ENCODE measurements around the gene PCNT.
"Not testable (repeated sequence)": the region's sequence is repeated elsewhere in the genome, so short reads cannot be mapped to it uniquely, and the experiment has no call there.

PCNT gene

DNA sequence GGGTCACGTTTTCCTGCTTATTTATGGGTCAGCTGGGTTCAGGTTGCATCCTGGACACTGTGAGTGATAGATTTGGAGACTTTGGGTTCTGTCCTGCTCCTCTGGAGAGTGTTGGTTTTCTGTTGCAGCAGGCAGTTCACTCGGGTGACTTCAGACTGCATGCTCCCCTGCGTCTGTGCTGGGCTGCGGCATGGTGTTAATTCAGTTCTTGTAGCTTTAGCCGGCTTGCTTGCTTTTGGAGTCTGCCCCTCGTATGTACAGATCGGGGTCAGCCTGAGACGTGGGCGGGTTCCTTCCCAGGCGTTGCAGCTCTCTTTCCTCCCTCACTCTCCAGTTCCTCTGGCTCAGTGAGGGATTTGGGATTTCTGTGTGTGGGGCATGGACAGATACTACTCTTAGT, 38.0 kb downstream of the PCNT start:
- no peak for DNase-seq (ENCODE audit: low read depth)

DNA sequence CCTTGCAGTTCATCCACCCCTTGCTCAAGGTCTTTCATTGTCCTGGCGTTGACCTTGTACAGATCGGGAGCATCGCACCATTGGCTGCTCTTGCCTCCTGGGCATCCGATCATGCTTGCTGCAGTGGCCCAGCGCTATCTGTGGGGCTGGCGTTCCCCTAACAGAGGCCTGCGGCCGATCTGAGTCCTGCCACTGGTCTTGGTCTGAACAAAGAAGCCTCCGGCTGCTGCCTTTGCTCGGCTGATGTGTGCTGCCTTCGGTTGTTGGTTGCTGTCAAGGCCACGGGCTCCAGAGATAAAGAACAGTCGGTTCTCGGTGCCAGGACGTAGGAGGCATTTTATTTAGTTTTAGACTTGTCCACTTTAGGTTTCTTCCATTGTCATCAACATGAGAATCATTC, 39.0 kb downstream of the PCNT start:
- DNase-seq (ENCODE audit: low read depth) = no peak

DNA sequence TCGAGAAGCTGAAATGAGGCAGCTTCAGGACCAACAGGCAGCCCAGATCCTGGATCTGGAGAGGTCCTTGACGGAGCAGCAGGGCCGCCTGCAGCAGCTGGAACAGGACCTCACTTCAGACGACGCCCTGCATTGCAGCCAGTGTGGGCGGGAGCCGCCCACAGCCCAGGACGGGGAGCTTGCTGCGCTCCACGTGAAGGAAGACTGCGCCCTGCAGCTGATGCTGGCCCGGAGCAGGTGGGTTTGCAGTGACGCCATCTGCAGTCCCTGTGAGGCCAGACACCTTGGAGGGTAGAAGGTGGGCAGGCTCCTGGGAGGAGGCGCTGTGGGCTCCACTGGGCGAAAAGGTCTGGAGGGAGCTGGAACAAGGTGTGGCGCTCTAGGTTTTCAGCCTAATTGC, 39.7 kb downstream of the PCNT start:
- no peak for DNase-seq (ENCODE audit: low read depth)

DNA sequence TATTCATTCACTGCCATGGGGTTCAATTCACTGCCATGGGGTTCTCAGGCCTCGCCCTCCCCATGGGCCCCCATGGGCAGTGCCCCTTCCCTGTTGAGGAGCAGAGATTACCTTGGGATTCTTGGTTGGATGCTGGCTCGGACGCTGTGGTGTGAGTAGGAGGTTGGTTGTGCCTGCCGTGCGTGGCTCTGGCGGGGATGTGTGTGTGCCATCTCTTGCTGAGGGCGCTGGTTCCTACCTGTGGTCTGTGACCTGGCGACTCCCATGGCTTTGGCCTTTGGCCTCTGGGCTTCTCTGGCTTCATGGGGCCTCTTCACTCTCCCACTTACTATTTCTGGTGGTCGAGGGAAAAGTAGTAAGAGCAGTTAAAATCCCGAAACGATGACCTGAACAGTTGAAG, 42.1 kb downstream of the PCNT start:
- DNase-seq (ENCODE audit: low read depth) = no peak

DNA sequence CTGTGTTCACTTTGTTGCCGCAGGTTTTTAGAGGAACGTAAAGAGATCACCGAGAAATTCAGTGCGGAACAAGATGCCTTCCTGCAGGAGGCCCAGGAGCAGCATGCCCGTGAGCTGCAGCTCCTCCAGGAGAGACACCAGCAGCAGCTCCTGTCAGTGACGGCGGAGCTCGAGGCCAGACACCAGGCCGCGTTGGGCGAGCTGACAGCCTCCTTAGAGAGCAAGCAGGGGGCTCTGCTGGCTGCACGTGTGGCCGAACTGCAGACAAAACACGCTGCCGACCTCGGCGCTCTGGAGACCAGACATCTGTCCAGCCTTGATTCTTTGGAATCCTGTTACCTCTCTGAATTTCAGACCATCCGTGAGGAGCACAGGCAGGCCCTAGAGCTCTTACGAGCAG, 42.6 kb downstream of the PCNT start:
- DNase-seq (ENCODE audit: low read depth) = no peak

DNA sequence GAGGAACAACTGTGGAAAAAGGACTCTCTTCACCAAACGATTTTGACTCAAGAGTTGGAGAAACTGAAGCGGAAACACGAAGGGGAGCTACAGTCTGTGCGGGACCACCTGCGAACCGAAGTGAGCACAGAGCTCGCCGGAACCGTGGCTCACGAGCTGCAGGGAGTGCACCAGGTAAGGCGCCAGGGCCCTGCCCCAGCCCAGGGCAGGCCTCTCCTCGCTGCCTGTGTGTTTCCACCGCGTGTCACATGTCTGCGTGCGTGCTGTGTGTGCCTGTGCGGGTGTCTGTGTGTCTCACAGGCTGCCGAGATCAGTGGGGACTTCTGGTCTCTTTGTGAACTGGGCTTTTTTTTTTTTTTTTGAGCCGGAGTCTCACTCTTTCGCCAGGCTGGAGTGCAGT, 43.0 kb downstream of the PCNT start:
- no peak for DNase-seq (ENCODE audit: low read depth)

DNA sequence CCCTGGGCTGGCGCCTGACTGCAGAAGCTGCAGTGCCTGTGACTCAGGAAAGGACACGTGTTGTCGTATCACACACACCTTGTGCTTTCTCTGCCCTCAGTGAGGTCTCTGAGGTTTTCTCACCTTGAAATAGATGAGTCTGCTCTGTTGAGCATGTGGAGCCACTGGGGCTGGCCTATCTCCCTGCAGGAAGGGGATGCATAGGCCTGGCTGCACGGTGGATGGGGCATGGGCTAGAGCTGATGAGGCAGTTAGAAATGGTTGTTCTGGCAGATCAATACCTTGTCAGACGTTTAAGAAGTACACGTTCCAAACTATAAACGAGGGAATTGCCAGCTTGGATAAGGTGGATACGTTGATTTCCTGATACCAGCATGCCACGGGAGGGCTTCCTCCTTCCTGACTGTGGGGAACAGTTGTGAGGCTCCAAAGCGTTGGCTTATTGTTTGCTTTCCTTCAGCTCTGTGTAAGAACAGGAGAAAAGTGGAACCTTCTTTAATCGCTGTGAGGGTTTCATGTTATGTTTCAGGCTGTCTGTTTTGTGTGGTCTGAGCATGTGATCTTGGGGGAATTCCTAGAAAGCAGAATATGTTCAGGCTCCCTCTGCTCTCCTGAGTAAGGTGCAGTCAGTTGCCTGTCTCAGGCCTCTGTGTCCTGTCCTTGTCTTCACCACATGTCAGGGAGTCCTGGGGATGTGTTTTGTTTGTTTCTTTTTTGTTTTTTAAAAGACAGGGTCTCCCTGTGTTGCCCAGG, 44.8 kb downstream of the PCNT start:
- peak; percentile 13 for DNase-seq (ENCODE audit: low read depth)

DNA sequence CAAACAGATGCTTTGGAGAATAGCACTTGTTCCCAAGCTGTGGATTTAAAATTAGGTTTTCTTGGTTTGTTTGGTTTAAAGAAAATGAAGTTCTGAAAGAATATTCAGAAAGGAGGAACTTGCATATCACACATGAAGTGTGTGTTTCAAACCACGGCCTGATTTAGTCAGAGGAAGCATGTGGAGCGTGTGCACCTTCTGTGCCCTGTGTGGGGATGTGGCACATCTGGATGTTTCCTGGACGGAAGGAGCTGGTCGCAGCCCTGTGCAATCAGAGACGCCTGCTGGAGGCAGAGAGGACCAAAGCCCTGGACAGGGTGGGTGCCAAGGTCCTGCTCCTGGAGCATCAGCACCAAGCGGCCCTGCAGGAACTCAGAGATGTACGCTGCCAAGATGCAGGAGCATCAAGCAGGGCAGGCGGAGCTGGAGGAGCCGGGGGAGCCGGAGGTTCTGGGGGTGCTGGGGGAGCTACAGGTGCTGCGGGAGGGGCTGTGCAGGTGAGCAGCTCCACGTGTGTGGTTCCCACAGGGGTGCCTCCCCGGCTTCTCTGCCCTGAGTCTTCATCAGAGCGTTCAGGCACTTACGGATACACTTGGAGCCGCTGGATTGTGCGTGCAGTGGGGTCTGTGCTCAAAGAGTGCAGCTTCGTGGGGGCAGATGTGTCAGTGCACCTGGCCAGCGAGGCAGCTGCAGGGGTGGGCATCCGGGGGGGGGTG, 45.7 kb downstream of the PCNT start:
- DNase-seq (ENCODE audit: low read depth) = no peak

DNA sequence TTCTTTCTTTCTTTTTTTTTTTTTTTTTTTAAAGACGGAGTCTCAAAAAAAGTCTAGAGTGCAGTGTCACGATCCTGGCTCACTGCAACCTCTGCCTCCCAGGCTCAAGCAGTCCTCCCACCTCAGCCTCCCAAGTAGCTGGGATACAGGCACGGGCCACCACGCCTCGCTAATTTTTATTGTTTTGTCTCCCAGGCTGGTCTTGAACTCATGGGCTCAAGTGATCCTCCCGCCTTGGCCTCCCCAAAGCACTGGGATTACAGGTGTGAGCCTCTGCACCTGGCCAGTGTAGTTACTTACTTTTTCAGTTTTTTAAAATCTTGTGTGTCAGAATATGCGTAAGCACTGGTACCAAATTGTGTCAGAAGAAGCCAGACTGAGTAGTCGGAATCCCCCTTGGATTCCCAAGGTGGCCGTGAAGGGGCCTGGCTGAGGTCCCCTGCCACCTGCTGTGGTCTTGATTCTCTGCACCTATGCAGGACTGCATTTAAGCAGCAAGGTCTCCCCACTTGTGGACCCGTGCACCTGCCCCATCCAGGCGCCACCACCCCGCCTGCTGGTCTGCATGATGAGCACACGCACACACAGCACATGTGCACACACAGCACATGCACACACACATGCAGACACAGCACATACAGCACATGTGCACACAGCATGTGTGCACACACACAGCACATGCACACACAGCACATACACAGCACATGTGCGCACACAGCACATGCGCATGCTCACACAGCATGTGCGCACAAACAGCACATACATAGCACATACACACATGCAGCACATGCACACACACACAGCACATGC, 47.5 kb downstream of the PCNT start:
- no peak for DNase-seq (ENCODE audit: low read depth)

DNA sequence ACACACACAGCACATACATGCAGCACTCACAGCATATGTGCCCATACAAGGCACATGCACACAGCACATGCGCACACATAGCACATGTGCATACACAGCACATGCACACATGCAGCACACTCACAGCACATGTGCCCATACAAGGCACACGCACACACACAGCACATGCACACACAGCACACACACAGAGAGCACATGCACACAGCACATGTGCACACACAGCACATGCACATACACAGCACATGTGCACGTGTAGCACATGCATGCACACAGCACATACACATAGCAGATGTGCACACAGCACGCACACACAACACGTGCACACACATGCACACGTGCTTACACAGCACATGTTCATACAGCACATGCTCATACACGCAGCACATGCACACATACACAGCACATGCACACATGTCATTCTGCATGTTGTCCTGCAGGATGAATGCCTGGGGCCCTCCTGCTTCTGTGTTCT, 48.1 kb downstream of the PCNT start:
- DNase-seq (ENCODE audit: low read depth) = no peak

DNA sequence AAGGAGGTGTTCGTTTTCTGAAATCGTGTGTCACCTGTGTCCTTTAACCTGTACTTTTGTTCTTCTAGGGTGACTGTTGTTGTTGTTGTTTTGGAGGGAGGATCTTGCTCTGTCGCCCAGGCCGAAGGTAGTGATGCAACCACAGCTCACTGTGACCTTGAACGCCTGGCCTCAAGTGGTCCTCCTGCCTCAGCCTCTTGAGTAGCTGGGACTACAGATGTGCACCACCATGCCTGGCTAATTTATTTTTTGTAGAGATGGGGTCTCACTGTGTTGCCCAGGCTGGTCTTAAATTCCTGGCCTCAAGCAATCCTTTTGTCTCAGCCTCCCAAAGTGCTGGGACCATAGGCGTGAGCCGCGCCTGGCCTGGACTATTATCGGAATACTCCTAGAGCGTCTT, 49.0 kb downstream of the PCNT start:
- DNase-seq (ENCODE audit: low read depth) = not testable (repeated sequence)

DNA sequence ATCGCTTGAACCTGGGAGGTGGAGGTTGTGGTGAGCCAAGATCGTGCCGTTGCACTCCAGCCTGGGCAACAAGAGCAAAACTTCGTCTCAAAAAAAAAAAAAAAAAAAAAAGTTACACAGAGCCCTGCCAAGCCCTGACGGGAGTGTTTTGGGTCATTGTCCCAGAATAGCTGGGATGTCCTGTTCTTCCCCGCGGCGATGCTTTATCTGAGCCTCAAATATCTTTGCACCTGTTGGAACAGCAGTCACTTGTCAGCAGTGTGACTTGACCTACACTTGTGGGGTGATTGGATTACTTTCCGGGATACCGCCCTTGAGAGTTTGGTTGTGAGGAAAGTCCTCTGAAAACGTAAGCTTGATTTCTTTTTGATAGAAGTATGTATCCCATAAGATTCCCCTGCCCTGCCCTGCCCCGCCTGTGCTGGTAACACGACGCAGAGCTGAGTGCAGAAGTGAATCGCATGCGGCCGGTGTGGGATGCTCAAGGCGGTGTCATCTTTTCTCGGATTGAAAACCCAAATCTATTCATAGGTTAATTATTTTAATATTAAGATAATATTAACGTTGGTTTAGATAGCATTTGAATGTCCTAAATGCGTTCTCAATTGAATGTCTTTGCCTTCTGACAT, 50.9 kb downstream of the PCNT start:
- no peak for DNase-seq (ENCODE audit: low read depth)

DNA sequence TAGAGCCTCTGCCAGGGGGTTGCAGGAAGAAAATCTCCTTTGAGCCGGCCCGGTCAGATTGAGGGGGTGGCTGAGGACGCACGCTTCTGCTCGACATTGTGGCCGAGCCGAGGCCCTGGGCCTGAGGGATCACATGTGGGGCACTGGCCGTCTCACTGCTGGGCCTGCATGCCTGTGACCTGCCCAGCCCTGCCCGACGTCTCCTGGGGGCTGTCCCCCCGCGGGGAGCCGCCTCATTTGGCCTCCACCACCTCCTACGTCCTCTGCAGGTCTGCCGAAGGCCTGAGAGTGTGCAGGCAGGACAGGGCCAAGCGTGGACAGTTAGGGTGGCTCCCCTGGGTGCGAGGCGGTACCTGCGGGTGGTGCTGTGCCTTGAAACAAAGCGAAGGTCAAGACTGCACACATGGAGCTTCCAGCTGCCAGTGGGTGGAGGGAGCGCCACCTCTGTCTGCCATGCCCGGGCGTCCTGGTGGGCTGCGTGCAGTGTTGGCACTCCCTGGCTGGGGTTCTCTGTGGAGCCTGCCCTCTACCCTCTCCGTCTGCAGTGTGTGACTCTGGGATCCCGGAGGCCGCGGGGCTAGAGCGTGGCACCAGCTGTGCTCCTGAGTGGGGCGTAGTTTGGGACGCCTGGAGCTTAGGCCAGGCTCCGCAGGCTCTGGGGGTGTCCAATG, 51.7 kb downstream of the PCNT start:
- no peak for DNase-seq (ENCODE audit: low read depth)

DNA sequence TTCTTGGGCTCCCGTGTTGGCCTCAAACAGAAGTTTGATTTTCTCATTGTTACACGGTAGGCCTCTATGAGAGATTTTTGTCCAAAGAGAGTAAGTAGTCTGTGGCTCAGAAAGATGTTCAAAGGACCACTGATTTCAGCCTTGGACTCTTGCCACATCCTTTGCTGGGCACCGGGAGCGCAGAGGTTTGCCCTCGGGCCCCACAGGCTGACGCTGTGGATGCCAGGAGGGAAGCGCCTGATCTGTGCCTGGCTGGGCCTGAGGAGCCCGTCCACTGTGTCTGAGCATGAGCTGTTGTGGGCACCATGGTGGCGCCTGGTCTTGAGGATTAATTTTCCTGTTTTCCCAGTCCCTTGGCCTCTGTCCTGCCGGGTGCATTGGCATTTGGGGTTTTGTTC, 52.3 kb downstream of the PCNT start:
- DNase-seq (ENCODE audit: low read depth) = no peak

DNA sequence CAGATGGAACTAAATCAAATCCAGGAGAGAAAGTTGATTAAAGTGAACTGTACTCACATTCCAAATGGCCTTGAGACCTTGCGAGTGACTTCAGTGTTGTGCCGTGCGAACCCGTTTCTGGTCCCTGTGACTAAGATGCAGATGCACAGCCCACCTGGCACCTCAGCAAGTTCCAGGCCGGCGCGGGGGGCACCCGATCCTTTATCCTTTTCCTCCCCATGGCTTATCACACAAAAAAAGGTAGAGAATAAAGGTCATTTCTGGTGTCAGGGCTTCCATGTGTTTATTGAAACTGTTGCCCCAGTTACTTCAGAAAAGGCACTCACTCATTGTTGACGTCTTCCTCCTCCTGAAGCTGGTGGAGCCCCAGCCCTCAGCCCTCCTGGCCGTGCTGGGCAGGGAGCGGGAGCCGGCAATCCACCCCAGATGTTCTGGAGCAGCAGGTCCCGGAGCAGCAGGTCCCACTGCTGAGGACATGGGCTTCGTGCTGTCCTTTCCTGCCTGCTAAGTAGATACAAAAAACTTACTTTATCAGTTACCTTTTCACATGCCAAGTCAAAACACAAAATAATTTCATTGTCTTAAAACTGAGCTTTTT, 53.0 kb downstream of the PCNT start:
- DNase-seq (ENCODE audit: low read depth) = no peak

DNA sequence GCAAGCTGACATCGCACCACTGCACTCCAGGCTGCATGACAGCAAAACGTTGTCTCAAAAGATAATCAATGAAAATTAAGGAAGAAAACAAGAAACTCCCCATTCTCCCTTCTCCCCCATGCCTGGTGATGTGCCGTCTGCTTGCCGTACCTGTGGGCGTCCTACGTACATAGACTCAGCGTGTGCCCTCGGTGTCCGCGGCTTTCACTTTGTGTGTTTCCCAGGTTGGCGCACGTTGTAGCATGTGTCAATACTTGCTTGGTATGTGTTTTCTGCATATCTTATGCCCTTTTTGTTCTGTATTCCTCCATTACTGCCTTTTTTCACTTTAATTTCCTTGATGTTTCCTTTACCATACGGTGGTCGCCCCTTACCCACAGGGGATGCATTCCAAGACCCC, 53.8 kb downstream of the PCNT start:
- no peak for DNase-seq (ENCODE audit: low read depth)

DNA sequence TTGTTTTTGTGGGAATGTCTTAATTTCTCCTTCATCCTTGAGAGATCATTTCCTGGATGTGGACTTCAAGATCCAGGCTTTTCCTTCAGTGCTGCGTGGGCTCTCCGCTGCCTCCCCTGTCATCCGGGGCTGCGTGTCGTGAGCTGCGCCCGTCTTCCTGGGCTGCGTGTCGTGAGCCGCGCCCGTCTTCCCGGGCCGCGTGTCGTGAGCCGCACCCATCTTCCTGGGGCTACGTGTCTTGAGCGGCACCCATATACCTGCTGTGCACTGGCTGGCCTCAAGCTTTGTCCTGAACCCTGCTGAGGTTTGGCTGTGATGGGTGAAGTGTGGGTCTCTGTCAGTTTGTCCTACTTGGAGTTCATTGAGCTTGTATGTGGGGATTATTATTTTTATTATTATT, 55.1 kb downstream of the PCNT start:
- no peak for DNase-seq (ENCODE audit: low read depth)

DNA sequence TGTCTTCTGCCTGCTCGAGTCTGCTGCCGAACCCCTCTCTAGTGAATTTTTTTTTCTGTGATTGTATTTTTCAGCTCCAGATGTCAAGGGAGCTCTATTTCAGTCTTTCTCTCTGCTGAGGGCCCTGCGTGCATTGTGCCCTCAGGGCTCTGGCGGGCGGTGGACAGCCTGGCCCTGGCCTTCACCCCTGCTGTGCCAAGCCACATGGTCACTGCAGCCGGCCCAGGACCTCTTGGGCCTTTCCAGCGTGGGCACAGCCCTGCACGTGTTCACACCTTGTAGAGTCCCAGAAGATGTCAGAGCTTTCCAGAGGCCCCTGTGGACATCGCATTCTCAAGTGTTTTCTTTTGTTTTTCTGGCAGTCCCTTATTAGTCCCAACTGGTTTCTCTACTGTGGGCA, 55.7 kb downstream of the PCNT start:
- no peak for DNase-seq (ENCODE audit: low read depth)

DNA sequence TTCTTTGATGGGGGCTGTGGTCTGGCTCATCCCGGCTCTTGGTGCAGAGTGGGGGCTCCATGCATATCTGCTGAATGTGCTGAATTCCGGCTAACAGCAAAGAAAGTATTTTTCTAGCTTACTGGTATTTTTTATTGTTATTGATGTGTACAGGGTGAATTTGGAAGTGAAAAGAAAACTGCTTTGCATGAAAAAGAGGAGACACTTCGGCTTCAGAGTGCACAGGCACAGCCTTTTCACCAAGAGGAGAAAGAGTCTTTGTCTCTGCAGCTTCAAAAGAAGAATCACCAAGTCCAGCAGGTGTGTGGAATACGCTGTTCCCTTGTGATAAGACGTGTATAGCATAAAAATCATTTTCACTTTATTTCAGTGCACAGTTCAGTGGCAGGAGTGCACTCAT, 57.6 kb downstream of the PCNT start:
- no peak for DNase-seq (ENCODE audit: low read depth)

DNA sequence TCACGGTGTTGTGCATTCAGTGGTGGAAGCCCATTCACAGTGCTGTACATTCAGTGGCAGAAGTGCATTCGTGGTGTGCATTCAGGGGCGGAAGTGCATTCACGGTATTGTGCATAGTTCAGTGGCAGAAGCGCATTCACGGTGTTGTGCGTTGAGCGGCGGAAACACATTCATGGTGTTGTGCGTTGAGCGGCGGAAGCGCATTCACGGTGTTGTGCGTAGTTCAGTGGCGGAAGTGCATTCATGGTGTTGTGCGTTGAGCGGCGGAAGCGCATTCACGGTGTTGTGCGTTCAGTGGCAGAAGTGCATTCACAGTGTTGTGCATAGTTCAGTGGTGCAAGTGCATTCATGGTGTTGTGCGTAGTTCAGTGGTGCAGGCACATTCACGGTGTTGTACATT, 60.6 kb downstream of the PCNT start:
- DNase-seq (ENCODE audit: low read depth) = no peak

All from stimulated activated CD8-positive, alpha-beta memory T cell treated with anti-CD3 and anti-CD28 coated beads, Interleukin-12 subunit alpha, Interleukin-12 subunit beta, amount 100 ng/mL, for 4 hours (primary cell).